Pericardium fibroblast (primary cell): Measurements from ENCODE around the gene MTHFR. TPM values are rescaled to one million over a fixed set of nuclear protein-coding genes. Genes with fewer than 3 reads are reported as not detected.

Experiments used
- total RNA-seq: library from RNA; depleted of rRNA; stranded (reverse); fragments of >200 nt; gene quantifications from 2 replicates; pipeline ENCODE4 v1.2.3, GENCODE V29; 2015

MTHFR gene
- 19.0 and 20.1 TPM in 2 replicates for total RNA-seq

DNA sequence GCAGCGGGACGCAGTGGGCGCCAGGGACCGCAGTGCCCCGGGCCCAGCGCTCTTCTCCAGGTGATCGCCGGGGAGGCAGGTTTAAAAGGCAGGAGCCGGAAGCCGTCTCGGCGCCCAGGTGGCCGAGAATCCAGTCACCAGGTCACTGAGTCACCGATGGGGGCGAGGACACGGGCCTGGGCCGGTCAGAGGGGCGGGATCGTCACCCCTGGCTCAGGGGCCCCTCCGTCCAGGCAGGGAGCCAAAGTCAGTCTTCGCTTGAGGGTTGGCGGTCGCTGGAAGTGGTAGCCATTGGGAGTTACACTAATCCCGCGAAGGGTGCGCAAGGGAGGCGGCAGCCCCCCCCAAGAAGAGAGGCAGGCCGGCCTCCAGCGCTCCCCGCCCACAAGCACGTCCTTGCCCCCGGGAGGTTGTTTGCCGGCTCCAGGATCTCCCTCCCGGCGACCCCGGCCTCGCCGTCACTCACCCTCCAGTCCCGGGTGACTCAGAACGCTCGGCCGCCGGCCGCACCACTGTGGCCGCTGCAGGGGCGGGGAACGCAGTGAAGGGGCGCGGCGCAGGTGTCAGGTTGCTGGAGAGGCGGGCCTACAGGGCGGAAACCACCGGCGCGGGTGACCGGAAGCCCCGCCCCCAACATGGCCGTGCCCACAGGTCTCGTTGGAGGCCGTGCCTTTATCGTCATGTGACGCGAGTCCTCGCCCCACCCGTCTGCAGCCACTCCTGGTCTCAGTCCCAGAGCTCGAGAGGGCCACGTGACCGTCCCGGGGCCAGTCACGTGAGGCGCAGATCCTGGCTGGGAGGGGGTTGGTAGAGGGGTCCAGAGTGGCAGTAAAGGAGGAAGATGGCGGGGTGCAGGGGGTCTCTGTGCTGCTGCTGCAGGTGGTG is at the start of gene MTHFR, which contains the start of gene CLCN6:
Gene MTHFR, minus strand, starts transcription at position 543 of the 885 bp plus-strand sequence. CDS start 2,848 bp downstream, outside the sequence.
Gene CLCN6, plus strand, starts transcription at position 770 of the 885 bp plus-strand sequence. Its CDS starts 72 bp downstream, at position 842.

DNA sequence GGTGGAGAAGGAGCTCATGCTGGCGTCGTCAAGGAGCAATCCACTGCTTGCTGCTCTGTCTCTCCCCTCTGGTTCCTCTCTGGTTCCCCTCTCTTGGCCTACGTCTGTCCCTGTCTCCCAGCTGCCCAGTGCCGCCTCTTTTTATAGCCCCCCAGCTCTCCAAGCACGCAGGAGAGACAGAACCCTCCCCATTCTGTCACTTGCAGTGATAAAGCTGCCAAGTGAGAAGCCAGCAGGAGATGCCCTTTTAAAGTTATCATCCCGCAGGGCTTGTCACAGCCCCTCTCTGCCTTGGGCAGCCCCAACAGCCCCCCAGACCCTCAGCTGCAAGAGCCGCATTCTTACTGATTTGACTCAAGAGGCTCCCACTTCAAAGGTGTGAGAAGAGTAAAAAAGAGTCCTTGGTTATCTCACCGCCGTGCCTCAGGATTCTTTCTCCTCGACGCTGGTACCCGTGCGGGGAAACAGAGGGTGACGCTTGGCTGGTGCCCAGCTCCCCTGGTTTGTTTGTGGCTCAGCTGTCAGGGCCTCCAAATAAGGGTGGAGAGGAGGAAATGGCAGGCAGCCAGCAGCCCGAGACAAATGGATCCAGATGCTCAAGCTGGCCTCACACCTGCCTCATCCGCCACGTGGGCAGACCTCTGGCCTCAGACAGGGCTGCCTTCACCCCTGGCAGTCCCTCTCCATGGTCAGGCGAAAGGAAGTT is 42.1 kb upstream of the MTHFR start, which contains the start of gene NPPA:
Gene NPPA, minus strand, starts transcription at position 117 of the 706 bp plus-strand sequence. Its CDS starts 99 bp downstream, at position 18.

DNA sequence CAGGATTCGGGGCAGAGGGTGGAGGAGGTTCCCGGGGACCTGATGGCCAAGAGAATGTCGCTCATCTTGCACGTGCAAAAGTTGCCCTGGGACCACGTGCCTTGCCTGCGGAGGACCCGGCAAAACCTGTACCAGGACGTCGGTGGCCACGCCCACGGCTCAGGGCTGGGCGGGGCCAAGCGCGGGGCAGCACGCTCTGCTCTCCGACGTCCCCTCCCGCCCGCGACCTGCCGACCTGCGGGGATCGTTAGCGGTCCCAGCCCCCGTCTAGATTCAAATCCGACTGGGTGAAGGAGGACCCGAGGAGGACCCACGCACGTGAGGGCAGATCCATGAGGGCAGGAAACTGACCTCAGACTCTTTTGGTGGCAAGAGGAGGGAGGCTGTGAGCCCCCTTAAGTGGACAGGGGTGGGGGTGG is 43.8 kb downstream of the MTHFR start, which contains the start of gene C1orf167:
Gene C1orf167, plus strand, starts transcription at position 206 of the 419 bp plus-strand sequence. CDS start 2,208 bp downstream, outside the sequence.

DNA sequence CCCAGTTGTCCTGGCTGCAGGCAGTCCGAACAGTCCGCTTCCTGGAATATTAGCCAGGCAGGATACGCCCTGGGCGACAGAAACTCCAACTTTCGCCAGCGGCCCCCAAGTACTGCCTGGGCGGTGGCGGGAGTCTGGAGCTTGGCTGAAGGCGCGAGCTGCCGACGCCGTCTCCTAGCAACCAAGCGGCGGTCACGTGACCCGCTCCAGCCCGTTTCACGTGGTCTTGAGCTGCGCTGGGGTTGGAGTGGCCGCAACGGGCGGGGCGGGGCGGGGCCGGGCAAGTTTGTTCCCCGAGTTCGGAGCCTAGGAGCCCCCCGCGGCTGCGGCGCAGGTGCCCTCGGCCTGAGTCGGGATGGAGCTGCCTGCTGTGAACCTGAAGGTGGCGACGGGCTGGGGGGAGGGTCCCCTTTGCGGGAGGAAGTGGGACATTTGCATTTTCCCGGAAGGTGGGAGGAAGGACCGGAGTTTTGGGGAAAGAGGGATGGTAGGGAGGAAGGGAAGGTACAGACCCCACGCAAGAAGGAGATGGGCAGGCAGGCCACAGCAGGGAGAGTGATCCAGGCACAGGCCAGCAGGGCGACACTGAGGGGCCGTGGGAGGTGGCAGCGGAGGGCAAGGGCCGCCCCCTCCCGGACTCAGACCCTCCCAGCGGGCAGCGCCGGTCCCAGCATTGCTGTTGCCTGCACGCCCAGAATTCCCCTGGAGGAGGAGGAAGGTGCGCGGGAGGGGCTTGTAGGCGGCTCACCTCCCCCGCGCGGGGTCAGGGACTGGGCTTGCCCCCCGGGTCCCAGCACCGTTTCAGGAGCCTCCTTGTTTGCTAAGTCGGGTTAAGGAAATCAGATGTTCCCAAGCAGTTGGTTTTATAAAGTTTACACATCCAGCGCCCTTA is 69.7 kb downstream of the MTHFR start, which contains the start of gene AGTRAP:
Gene AGTRAP, plus strand, starts transcription at position 283 of the 892 bp plus-strand sequence. Its CDS starts 73 bp downstream, at position 356.

Other genes with a start within 250 kb of the MTHFR start
- gene FBXO2, start 151.5 kb downstream of the MTHFR start, total RNA-seq, result 0.47 and 2.0 TPM in 2 replicates
- gene FBXO44, start 151.1 kb downstream of the MTHFR start, total RNA-seq, result 11.6 and 12.1 TPM in 2 replicates
- 3.9 and 6.2 TPM in 2 replicates for gene FBXO6, start 141.8 kb downstream of the MTHFR start, total RNA-seq
- 31.4 and 34.9 TPM in 2 replicates for gene MAD2L2, start 124.8 kb downstream of the MTHFR start, total RNA-seq
- gene DRAXIN, start 114.3 kb downstream of the MTHFR start, total RNA-seq, result under 0.01 TPM in 1 of 2 replicates, not detected in the other
- gene AGTRAP, start 69.8 kb downstream of the MTHFR start, total RNA-seq, result 46.9 and 59.1 TPM in 2 replicates
- gene C1orf167, start 43.8 kb downstream of the MTHFR start, total RNA-seq, result 0.93 TPM in 1 of 2 replicates, not detected in the other
- gene CLCN6, start 227 bp upstream of the MTHFR start, total RNA-seq, result 9.6 and 17.8 TPM in 2 replicates
- gene NPPA, start 41.8 kb upstream of the MTHFR start, total RNA-seq, result not detected in 2 replicates
- gene NPPB, start 53.0 kb upstream of the MTHFR start, total RNA-seq, result not detected in 2 replicates
- gene KIAA2013, start 120.5 kb upstream of the MTHFR start, total RNA-seq, result 77.4 and 81.2 TPM in 2 replicates
- 314 and 529 TPM in 2 replicates for gene PLOD1, start 128.8 kb upstream of the MTHFR start, total RNA-seq
- 32.6 and 37.0 TPM in 2 replicates for gene MFN2, start 174.5 kb upstream of the MTHFR start, total RNA-seq
- 42.6 and 47.6 TPM in 2 replicates for gene MIIP, start 213.5 kb upstream of the MTHFR start, total RNA-seq